ENCODE results near the gene PAQR3. TPM values are rescaled to one million over a fixed set of nuclear protein-coding genes. Genes with fewer than 3 reads are reported as not detected.

PAQR3 gene
- total and polyA plus RNA-seq, 8 donors = 1.7 to 33.8 (median 3.2) TPM

DNA sequence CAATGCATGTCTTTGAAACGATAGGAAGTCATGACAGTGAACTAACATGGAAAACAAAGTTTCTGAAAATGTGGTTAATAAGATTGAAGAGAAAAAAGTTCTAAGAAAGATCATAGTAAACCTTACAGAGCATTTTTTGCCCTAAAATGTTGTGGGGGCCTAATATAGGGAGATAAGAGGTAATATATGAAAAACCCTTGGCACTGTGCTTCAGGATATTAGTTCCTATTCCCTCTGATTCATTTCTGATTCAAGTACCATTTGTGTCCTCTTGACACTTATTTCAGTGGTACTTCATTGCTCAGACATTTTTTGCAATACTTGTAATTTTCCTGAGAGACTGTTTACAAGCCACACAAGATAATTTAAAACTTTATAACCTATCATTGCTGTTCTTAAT, 35.1 kb downstream of the PAQR3 start:
- no peak for DNase-seq
- Histone ChIP-seq H3K9me3 (no peaks in the 10 kb centered on the region), H3K4me1 (peaks cover 0 to 7% (median 0%) of the 10 kb centered on the region in 4 donors), H3K27ac (no peak overlapping the region), H3K36me3 (no peaks in the 10 kb centered on the region), H3K27me3 (no peaks in the 10 kb centered on the region), H3K4me3 (no peak overlapping the region)
- intact Hi-C loops (cut with DNase I; ENCODE audit: low total_unique reads) = no loop called here
- TF ChIP-seq POLR2AphosphoS5 (IDR thresholded peaks at IDR 0.05) (no peak), EP300 (IDR thresholded peaks at IDR 0.05) (no peak)
- TF ChIP-seq, protein P1, sequence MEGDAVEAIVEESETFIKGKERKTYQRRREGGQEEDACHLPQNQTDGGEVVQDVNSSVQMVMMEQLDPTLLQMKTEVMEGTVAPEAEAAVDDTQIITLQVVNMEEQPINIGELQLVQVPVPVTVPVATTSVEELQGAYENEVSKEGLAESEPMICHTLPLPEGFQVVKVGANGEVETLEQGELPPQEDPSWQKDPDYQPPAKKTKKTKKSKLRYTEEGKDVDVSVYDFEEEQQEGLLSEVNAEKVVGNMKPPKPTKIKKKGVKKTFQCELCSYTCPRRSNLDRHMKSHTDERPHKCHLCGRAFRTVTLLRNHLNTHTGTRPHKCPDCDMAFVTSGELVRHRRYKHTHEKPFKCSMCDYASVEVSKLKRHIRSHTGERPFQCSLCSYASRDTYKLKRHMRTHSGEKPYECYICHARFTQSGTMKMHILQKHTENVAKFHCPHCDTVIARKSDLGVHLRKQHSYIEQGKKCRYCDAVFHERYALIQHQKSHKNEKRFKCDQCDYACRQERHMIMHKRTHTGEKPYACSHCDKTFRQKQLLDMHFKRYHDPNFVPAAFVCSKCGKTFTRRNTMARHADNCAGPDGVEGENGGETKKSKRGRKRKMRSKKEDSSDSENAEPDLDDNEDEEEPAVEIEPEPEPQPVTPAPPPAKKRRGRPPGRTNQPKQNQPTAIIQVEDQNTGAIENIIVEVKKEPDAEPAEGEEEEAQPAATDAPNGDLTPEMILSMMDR (IDR thresholded peaks at IDR 0.05) = no peak
- 66 to 88% (median 76%) methylated on average over 1 of the region's 1 CpG for WGBS, 5 donors

DNA sequence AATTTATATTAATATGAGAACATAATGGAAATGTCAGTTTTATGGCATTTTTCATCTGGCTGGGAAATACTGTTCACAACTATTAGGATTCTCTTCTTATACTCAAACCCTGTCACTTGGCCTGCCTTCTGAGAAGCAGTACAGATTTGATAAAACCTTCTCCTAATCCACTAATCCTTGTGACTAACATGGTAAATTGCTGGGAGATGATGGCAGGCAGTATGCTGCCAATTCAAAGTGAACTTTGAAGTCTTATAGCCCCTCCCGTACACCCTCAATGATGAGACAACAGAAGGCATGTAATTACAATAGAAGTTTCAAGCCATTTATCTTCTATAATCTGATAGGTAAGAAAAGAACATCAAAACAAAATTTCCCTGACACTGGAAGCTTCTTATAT, 36.9 kb downstream of the PAQR3 start:
- TF ChIP-seq POLR2A (IDR thresholded peaks at IDR 0.05) (no peak), POLR2AphosphoS5 (IDR thresholded peaks at IDR 0.05) (no peak), EP300 (IDR thresholded peaks at IDR 0.05) (no peak)
- TF ChIP-seq, protein P1 (IDR thresholded peaks at IDR 0.05) = no peak
- no peaks in the 10 kb centered on the region for H3K9me3 ChIP-seq
- no peak for DNase-seq
- H3K4me3 ChIP-seq = no peak overlapping the region
- H3K4me1 ChIP-seq = peaks cover 0 to 7% (median 0%) of the 10 kb centered on the region in 4 donors
- WGBS, 5 donors = 71 to 95% (median 92%) methylated on average over 1 of the region's 1 CpG
- intact Hi-C loops (cut with DNase I; ENCODE audit: low total_unique reads) = no loop called here
- H3K27me3 ChIP-seq = no peaks in the 10 kb centered on the region
- no peaks in the 10 kb centered on the region for H3K36me3 ChIP-seq
- H3K27ac ChIP-seq = no peak overlapping the region

DNA sequence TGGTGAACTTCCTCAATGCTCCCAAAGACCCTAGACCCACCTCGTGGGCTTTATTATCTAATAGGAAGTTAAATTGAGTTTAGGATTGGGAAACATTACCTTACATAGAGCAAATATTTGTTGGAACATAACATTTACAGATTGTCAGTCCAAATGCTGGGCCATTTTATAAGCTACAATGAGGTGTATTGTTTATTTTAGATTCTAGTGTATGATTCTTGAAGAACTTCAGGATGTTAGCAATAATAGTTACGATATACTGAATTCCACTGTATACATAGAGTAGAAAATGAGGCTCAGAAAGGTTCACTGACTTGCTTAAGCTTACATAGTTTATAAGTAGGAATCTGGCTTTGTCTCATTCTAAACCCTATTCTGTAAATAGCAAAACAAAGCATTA, 37.4 kb downstream of the PAQR3 start:
- WGBS, 5 donors = 25 to 47% (median 34%) methylated on average over 2 of the region's 2 CpGs
- intact Hi-C loops (cut with DNase I; ENCODE audit: low total_unique reads) = no loop called here
- Histone ChIP-seq H3K36me3 (no peaks in the 10 kb centered on the region), H3K9me3 (no peaks in the 10 kb centered on the region), H3K4me1 (peaks cover 0 to 7% (median 0%) of the 10 kb centered on the region in 4 donors), H3K27me3 (no peaks in the 10 kb centered on the region), H3K27ac (no peak overlapping the region), H3K4me3 (no peak overlapping the region)
- no peak for DNase-seq
- TF ChIP-seq POLR2A (IDR thresholded peaks at IDR 0.05) = no peak
- no peak for TF ChIP-seq EP300 (IDR thresholded peaks at IDR 0.05)
- no peak for TF ChIP-seq POLR2AphosphoS5 (IDR thresholded peaks at IDR 0.05)
- TF ChIP-seq, protein P1 (IDR thresholded peaks at IDR 0.05) = no peak

DNA sequence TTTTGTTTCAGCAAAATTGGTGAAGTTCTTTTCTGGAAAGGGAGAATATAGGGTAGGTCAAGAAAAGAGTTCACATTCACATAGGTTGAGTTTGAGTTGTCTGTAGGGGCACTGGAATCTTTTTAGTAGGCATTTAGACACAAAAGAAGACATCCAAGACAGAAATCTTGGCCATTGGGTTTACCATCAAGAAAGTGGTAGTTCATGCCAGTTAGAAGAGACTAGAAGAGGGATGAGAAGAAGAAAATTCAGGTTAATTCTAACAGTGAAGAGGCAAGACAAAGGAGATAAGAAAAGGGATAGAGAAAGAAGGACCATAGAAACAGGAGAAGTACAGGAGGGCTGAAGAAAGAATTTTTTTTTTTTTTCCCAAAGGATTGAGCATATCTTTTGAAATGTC, 39.9 kb downstream of the PAQR3 start:
- no peak overlapping the region for H3K27ac ChIP-seq
- no peak for DNase-seq
- no peaks in the 10 kb centered on the region for H3K9me3 ChIP-seq
- no peaks in the 10 kb centered on the region for H3K27me3 ChIP-seq
- intact Hi-C loops (cut with DNase I; ENCODE audit: low total_unique reads) = no loop called here
- H3K36me3 ChIP-seq = peaks cover 0 to 13% (median 10%) of the 10 kb centered on the region in 4 donors
- H3K4me1 ChIP-seq = peaks cover 0 to 7% (median 0%) of the 10 kb centered on the region in 4 donors
- TF ChIP-seq, protein P1 (IDR thresholded peaks at IDR 0.05) = no peak
- TF ChIP-seq POLR2AphosphoS5 (IDR thresholded peaks at IDR 0.05) (no peak), POLR2A (IDR thresholded peaks at IDR 0.05) (no peak), EP300 (IDR thresholded peaks at IDR 0.05) (no peak)
- H3K4me3 ChIP-seq = no peak overlapping the region
